Fibroblast of lung (primary cell): ENCODE results near the gene NSRP1. TPM values are rescaled to one million over a fixed set of nuclear protein-coding genes. Genes with fewer than 3 reads are reported as not detected.

Experiments
- DNase-seq, 2 donors: peaks; one replicate each; pipeline versions ENCODE4 v3.0.0 to v3.0.0-alpha.2; 2010; ENCODE audit warnings: low read depth in 2 of 2
- H2AFZ ChIP-seq: 2 replicates; pipeline ENCODE4 v1.5.1; 2012; ENCODE audit warnings: low read length, control low read depth, inconsistent platforms
- H3K27ac ChIP-seq: 2 replicates; pipeline ENCODE4 v1.5.1; 2011; ENCODE audit warnings: low read length, control low read depth; ENCODE audit not compliant: insufficient read depth
- H3K27me3 ChIP-seq: 2 replicates; pipeline ENCODE4 v1.5.1; 2011; ENCODE audit warnings: mild to moderate bottlenecking, low read length; ENCODE audit not compliant: control insufficient read depth, insufficient read depth
- H3K36me3 ChIP-seq: 2 replicates; pipeline ENCODE4 v1.5.1; 2011; ENCODE audit warnings: low read length; ENCODE audit not compliant: control insufficient read depth, insufficient read depth
- H3K4me1 ChIP-seq: 2 replicates; pipeline ENCODE4 v1.5.1; 2011; ENCODE audit warnings: low read length; ENCODE audit not compliant: control insufficient read depth, insufficient read depth; ENCODE audit errors: extremely low read depth
- H3K4me2 ChIP-seq: 2 replicates; pipeline ENCODE4 v1.5.1; 2011; ENCODE audit warnings: low read length, control low read depth; ENCODE audit not compliant: insufficient read depth; ENCODE audit errors: extremely low read depth
- H3K4me3 ChIP-seq, 4 experiments: fragments of 200-600 bp in 1 of 4; sonication (generic) in 1 of 4; replicated peaks in 1 of 4; 2 replicates each; pipeline ENCODE4 v1.5.1; 2011 to 2016; ENCODE audit warnings: low read length in 4 of 4, low read depth in 3 of 4, mild to moderate bottlenecking in 3 of 4, control low read depth in 2 of 4, inconsistent platforms in 1 of 4, mixed read lengths in 1 of 4; ENCODE audit not compliant: insufficient read depth in 1 of 4; ENCODE audit errors: control extremely low read depth in 1 of 4
- H3K79me2 ChIP-seq: 2 replicates; pipeline ENCODE4 v1.5.1; 2012; ENCODE audit warnings: mild to moderate bottlenecking, low read length, inconsistent platforms; ENCODE audit not compliant: control insufficient read depth, insufficient read depth
- H3K9ac ChIP-seq: 2 replicates; pipeline ENCODE4 v1.5.1; 2011; ENCODE audit warnings: mild to moderate bottlenecking, low read length, control low read depth; ENCODE audit not compliant: insufficient read depth
- H3K9me3 ChIP-seq: 2 replicates; pipeline ENCODE4 v1.5.1; 2012; ENCODE audit warnings: low read depth, low read length; ENCODE audit not compliant: control insufficient read depth, insufficient read depth
- H4K20me1 ChIP-seq: 2 replicates; pipeline ENCODE4 v1.5.1; 2011; ENCODE audit warnings: low read length; ENCODE audit not compliant: control insufficient read depth, insufficient read depth; ENCODE audit errors: extremely low read depth
- EZH2 ChIP-seq: IDR thresholded peaks from 2 replicates; pipeline ENCODE4 v1.5.1; 2012; ENCODE audit warnings: low read length, control low read depth, mild to moderate bottlenecking; ENCODE audit errors: missing control alignments
- polyA plus RNA-seq, 2 donors: library from polyadenylated mRNA; depleted of rRNA in 1 of 2; stranded (reverse) in 1 of 2; unstranded in 1 of 2; fragments of >200 nt; gene quantifications; 2 replicates each; pipeline ENCODE4 v1.2.1, GENCODE V29; 2011 to 2012; ENCODE audit warnings: missing spikeins in 1 of 2
- total RNA-seq: library from RNA; depleted of rRNA; stranded (reverse); fragments of >200 nt; gene quantifications from 2 replicates; pipeline ENCODE4 v1.2.1, GENCODE V29; 2014
- TF ChIP-seq, protein P1 (sequence below), 2 donors: IDR thresholded peaks in 1 of 2; conservative IDR thresholded peaks in 1 of 2; 1 replicate in 1 of 2; 2 replicates in 1 of 2; pipeline ENCODE4 v1.5.1; 2011 to 2012; ENCODE audit warnings: low read length in 2 of 2, control low read depth in 1 of 2, inconsistent platforms in 1 of 2, low read depth in 1 of 2, mild to moderate bottlenecking in 1 of 2

The NSRP1 gene
- total and polyA plus RNA-seq, 2 donors (not counting 1 experiment from before 2014, with no cell fraction given) = 12.7 to 19.8 TPM

DNA sequence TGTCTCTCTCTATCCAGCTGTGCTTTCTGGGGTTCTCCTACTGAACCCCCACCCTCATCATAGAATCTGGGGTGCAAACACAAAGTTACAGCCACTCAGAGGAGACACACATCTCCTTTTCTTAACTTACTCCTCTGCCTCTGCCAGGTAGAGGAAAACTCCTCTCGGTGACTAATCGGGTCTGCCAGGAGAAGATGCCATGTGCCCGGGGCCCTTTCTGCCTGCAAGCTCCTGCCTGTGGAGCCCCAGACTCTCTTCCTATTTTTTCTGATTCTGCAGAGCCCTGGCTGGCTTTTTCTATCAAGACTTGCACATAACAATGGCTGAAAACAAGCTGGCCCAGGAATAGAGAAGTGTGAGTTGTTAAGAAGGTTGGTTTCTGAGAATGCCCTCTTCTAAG is 108.5 kb downstream of the NSRP1 start:
- Histone ChIP-seq H3K4me3 (no peak overlapping the region), H3K36me3 (no peaks in the 10 kb centered on the region), H3K27ac (no peak overlapping the region), H3K79me2 (no peaks in the 10 kb centered on the region), H2AFZ (no peak overlapping the region), H3K27me3 (peaks cover 25% of the 10 kb centered on the region), H3K4me1 (no peaks in the 10 kb centered on the region), H3K9ac (no peak overlapping the region), H3K9me3 (no peaks in the 10 kb centered on the region), H4K20me1 (no peaks in the 10 kb centered on the region), H3K4me2 (no peak overlapping the region)
- no peak for DNase-seq
- TF ChIP-seq EZH2 = no peak
- TF ChIP-seq, protein P1, sequence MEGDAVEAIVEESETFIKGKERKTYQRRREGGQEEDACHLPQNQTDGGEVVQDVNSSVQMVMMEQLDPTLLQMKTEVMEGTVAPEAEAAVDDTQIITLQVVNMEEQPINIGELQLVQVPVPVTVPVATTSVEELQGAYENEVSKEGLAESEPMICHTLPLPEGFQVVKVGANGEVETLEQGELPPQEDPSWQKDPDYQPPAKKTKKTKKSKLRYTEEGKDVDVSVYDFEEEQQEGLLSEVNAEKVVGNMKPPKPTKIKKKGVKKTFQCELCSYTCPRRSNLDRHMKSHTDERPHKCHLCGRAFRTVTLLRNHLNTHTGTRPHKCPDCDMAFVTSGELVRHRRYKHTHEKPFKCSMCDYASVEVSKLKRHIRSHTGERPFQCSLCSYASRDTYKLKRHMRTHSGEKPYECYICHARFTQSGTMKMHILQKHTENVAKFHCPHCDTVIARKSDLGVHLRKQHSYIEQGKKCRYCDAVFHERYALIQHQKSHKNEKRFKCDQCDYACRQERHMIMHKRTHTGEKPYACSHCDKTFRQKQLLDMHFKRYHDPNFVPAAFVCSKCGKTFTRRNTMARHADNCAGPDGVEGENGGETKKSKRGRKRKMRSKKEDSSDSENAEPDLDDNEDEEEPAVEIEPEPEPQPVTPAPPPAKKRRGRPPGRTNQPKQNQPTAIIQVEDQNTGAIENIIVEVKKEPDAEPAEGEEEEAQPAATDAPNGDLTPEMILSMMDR (conservative IDR thresholded peaks at IDR 0.05 in 1 of 2, IDR thresholded peaks at IDR 0.05 in 1 of 2; ENCODE audit: low read depth in 1 of 2, low read length in 2 of 2) = no peak

GRCh38 chr17:30225919-30226553 is 109.4 kb downstream of the NSRP1 start:
- Histone ChIP-seq H3K4me3 (no peak overlapping the region), H3K27ac (no peak overlapping the region), H3K4me1 (no peaks in the 10 kb centered on the region), H3K27me3 (peaks cover 26% of the 10 kb centered on the region), H2AFZ (no peak overlapping the region), H4K20me1 (no peaks in the 10 kb centered on the region), H3K4me2 (no peak overlapping the region), H3K36me3 (no peaks in the 10 kb centered on the region), H3K79me2 (no peaks in the 10 kb centered on the region), H3K9me3 (no peaks in the 10 kb centered on the region), H3K9ac (no peak overlapping the region)
- TF ChIP-seq, protein P1 (conservative IDR thresholded peaks at IDR 0.05 in 1 of 2, IDR thresholded peaks at IDR 0.05 in 1 of 2; ENCODE audit: low read depth in 1 of 2, low read length in 2 of 2) = no peak
- no peak for TF ChIP-seq EZH2
- no peak for DNase-seq

DNA sequence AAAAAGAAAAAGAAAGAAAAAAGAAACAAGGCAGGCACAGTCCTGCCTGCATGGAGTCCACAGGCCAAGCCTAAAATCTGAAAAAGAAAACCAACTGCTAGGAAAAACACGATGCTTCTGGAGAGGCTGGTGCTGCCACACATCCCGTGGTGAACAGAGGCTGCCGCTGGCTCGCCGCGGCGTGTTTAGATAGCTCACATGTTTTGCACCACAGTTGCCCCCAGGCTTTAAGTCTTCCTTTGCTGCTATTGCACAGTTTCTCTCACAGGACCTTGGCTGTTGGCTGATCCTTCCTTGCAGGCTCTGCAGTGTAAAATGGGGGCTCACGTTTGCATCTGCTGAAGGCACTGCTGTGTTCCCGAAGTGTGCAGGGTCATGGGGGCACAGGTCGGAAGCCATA is 110.3 kb downstream of the NSRP1 start:
- Histone ChIP-seq H4K20me1 (no peaks in the 10 kb centered on the region), H3K4me1 (no peaks in the 10 kb centered on the region), H3K4me2 (no peak overlapping the region), H3K36me3 (no peaks in the 10 kb centered on the region), H3K79me2 (no peaks in the 10 kb centered on the region), H3K4me3 (no peak overlapping the region), H2AFZ (no peak overlapping the region), H3K9me3 (no peaks in the 10 kb centered on the region), H3K27ac (no peak overlapping the region), H3K27me3 (peaks cover 23% of the 10 kb centered on the region), H3K9ac (no peak overlapping the region)
- no peak for DNase-seq
- no peak for TF ChIP-seq EZH2
- TF ChIP-seq, protein P1 (conservative IDR thresholded peaks at IDR 0.05 in 1 of 2, IDR thresholded peaks at IDR 0.05 in 1 of 2; ENCODE audit: low read depth in 1 of 2, low read length in 2 of 2) = no peak
